WTC11 (cell line): ENCODE results near the gene TIE1.

Experiments used
- CREM ChIP-seq: sonication (generic); formaldehyde crosslinking; IDR thresholded peaks from 2 replicates; pipeline ENCODE4 v1.8.1; 2022; ENCODE audit warnings: mild to moderate bottlenecking, missing genetic modification reagents, moderate library complexity
- MXD4 ChIP-seq: fragments of 250-450 bp; sonication (Bioruptor Pico); IDR thresholded peaks from 2 replicates; pipeline ENCODE4 v1.8.0; 2021; ENCODE audit warnings: mild to moderate bottlenecking, moderate library complexity, borderline replicate concordance
- NFATC4 ChIP-seq: fragments of 250-450 bp; sonication (Bioruptor Pico); IDR thresholded peaks from 2 replicates; pipeline ENCODE4 v1.9.0; 2021; ENCODE audit warnings: mild to moderate bottlenecking
- NFE2L1 ChIP-seq: sonication (generic); formaldehyde crosslinking; IDR thresholded peaks from 2 replicates; pipeline ENCODE4 v1.8.1; 2023; ENCODE audit warnings: missing genetic modification reagents
- NR3C1 ChIP-seq: sonication (generic); formaldehyde crosslinking; conservative IDR thresholded peaks from 2 replicates; pipeline ENCODE4 v1.8.1; 2023; ENCODE audit warnings: low read depth, mild to moderate bottlenecking, missing genetic modification reagents
- SP1 ChIP-seq: sonication (generic); formaldehyde crosslinking; conservative IDR thresholded peaks from 2 replicates; pipeline ENCODE4 v1.8.1; 2022; ENCODE audit warnings: missing genetic modification reagents
- TF ChIP-seq, protein P1 (sequence below): sonication (generic); formaldehyde crosslinking; IDR thresholded peaks from 2 replicates; pipeline ENCODE4 v1.8.1; 2023; ENCODE audit warnings: mild to moderate bottlenecking, missing genetic modification reagents
- TF ChIP-seq, protein P2 (sequence below): fragments of 200-600 bp; IDR thresholded peaks from 2 replicates; pipeline ENCODE4 v1.8.0; 2022; ENCODE audit warnings: antibody characterized with exemption
- TF ChIP-seq, protein P3 (sequence below): sonication (generic); formaldehyde crosslinking; IDR thresholded peaks from 2 replicates; pipeline ENCODE4 v1.8.1; 2023; ENCODE audit warnings: mild to moderate bottlenecking, moderate library complexity, missing genetic modification reagents
- TF ChIP-seq, protein P4 (sequence below): sonication (generic); formaldehyde crosslinking; IDR thresholded peaks from 2 replicates; pipeline ENCODE4 v1.8.0; 2022; ENCODE audit warnings: mild to moderate bottlenecking, missing genetic modification reagents

DNA sequence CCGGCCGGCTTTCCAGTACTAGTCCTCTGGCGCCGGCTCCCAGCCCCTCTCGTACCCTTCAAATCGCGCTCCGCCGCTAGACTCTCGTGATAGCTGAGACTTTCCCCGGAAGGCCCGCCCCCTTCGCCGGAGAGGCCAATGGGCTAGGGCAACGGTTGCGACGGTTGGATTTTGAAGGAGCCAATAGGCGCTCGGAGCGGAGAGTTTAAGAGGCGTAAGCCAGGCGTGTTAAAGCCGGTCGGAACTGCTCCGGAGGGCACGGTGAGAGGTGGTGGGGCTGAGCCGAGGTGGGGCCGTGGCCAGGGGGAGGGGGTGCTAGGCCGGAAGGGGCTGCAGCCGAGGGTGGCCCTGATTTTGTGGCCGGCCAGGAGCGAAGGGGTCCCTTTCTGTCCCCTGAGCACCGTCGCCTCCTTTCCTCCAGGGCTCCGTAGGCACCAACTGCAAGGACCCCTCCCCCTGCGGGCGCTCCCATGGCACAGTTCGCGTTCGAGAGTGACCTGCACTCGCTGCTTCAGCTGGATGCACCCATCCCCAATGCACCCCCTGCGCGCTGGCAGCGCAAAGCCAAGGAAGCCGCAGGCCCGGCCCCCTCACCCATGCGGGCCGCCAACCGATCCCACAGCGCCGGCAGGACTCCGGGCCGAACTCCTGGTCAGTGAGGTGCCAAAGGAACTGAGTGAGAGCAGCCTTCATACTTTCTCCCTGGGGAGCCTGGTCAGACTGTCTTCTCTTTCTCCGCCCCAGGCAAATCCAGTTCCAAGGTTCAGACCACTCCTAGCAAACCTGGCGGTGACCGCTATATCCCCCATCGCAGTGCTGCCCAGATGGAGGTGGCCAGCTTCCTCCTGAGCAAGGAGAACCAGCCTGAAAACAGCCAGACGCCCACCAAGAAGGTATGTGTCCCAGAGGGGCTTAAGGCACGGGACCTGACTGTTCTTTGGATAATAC is 58.2 kb downstream of the TIE1 start, which contains the start of gene CDC20:
- no peak for TF ChIP-seq MXD4 (CRISPR knock-in tag)
- TF ChIP-seq, protein P1, sequence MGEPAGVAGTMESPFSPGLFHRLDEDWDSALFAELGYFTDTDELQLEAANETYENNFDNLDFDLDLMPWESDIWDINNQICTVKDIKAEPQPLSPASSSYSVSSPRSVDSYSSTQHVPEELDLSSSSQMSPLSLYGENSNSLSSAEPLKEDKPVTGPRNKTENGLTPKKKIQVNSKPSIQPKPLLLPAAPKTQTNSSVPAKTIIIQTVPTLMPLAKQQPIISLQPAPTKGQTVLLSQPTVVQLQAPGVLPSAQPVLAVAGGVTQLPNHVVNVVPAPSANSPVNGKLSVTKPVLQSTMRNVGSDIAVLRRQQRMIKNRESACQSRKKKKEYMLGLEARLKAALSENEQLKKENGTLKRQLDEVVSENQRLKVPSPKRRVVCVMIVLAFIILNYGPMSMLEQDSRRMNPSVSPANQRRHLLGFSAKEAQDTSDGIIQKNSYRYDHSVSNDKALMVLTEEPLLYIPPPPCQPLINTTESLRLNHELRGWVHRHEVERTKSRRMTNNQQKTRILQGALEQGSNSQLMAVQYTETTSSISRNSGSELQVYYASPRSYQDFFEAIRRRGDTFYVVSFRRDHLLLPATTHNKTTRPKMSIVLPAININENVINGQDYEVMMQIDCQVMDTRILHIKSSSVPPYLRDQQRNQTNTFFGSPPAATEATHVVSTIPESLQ (CRISPR knock-in tag) = no peak
- TF ChIP-seq, protein P2, sequence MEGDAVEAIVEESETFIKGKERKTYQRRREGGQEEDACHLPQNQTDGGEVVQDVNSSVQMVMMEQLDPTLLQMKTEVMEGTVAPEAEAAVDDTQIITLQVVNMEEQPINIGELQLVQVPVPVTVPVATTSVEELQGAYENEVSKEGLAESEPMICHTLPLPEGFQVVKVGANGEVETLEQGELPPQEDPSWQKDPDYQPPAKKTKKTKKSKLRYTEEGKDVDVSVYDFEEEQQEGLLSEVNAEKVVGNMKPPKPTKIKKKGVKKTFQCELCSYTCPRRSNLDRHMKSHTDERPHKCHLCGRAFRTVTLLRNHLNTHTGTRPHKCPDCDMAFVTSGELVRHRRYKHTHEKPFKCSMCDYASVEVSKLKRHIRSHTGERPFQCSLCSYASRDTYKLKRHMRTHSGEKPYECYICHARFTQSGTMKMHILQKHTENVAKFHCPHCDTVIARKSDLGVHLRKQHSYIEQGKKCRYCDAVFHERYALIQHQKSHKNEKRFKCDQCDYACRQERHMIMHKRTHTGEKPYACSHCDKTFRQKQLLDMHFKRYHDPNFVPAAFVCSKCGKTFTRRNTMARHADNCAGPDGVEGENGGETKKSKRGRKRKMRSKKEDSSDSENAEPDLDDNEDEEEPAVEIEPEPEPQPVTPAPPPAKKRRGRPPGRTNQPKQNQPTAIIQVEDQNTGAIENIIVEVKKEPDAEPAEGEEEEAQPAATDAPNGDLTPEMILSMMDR = no peak
- TF ChIP-seq, protein P3, sequence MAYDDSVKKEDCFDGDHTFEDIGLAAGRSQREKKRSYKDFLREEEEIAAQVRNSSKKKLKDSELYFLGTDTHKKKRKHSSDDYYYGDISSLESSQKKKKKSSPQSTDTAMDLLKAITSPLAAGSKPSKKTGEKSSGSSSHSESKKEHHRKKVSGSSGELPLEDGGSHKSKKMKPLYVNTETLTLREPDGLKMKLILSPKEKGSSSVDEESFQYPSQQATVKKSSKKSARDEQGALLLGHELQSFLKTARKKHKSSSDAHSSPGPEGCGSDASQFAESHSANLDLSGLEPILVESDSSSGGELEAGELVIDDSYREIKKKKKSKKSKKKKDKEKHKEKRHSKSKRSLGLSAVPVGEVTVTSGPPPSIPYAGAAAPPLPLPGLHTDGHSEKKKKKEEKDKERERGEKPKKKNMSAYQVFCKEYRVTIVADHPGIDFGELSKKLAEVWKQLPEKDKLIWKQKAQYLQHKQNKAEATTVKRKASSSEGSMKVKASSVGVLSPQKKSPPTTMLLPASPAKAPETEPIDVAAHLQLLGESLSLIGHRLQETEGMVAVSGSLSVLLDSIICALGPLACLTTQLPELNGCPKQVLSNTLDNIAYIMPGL (CRISPR knock-in tag) = 0 out of 2 replicates have a peak, but pooled peaks have one; percentile 76
- TF ChIP-seq SP1 = peak; percentile 57; the same call in 1 of the 2 replicates
- no peak for TF ChIP-seq NFATC4 (CRISPR knock-in tag)
- TF ChIP-seq, protein P4, sequence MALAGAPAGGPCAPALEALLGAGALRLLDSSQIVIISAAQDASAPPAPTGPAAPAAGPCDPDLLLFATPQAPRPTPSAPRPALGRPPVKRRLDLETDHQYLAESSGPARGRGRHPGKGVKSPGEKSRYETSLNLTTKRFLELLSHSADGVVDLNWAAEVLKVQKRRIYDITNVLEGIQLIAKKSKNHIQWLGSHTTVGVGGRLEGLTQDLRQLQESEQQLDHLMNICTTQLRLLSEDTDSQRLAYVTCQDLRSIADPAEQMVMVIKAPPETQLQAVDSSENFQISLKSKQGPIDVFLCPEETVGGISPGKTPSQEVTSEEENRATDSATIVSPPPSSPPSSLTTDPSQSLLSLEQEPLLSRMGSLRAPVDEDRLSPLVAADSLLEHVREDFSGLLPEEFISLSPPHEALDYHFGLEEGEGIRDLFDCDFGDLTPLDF (CRISPR knock-in tag) = no peak
- TF ChIP-seq NFE2L1 = no peak
- TF ChIP-seq CREM = 0 out of 2 replicates have a peak, but pooled peaks have one; percentile 41
- no peak for TF ChIP-seq NR3C1
